Measurements from ENCODE around the gene THRAP3.

DNA sequence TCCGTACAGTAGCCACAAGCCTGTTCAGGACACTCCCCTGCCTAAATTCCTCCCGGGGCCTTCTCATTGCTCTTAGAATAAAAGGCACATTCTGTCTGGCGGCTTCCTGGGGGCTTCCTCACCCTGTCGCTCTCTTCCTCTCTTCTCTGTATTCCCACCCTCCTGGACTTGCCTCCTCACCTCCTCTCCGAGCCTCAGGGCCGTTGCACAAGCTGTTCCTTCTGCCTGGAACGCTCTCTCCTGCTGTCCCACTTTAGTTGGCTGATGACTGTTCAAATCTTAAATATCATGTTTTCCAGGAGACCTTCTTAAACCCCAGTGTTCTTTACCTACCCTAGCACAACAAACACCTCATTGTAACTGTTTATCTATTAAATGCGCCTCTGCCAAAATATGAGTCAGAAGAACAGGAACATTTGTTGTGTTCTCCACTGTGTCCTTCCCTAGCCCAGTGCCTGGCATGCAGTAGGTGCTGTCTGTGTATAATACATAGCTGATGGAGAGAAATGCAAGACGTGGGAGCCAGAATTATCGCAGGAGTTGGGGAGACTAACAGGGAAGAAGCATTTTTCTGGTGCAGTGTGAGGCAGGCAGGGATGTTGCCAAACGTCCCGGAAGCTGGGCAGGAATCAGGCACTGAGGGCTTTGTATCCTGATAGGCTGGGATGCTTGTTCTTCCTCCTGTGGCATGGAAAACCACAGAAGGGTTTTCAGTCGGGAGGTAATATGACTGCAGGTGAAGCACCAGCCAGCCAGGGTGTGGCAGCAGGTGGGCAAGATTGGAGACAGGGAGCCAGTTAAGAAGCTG is 24.1 kb upstream of the THRAP3 start:
- TF ChIP-seq, protein P1, sequence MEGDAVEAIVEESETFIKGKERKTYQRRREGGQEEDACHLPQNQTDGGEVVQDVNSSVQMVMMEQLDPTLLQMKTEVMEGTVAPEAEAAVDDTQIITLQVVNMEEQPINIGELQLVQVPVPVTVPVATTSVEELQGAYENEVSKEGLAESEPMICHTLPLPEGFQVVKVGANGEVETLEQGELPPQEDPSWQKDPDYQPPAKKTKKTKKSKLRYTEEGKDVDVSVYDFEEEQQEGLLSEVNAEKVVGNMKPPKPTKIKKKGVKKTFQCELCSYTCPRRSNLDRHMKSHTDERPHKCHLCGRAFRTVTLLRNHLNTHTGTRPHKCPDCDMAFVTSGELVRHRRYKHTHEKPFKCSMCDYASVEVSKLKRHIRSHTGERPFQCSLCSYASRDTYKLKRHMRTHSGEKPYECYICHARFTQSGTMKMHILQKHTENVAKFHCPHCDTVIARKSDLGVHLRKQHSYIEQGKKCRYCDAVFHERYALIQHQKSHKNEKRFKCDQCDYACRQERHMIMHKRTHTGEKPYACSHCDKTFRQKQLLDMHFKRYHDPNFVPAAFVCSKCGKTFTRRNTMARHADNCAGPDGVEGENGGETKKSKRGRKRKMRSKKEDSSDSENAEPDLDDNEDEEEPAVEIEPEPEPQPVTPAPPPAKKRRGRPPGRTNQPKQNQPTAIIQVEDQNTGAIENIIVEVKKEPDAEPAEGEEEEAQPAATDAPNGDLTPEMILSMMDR (IDR thresholded peaks at IDR 0.05) = no peak
- TF ChIP-seq POLR2AphosphoS5 (IDR thresholded peaks at IDR 0.05; ENCODE audit: low read depth, low read length) = no peak
- TF ChIP-seq SIN3A (IDR thresholded peaks at IDR 0.05; ENCODE audit: borderline replicate concordance, low read depth, low read length) = no peak
- TF ChIP-seq RAD21 (IDR thresholded peaks at IDR 0.05; ENCODE audit: low read length) = no peak
- TF ChIP-seq, protein P2, sequence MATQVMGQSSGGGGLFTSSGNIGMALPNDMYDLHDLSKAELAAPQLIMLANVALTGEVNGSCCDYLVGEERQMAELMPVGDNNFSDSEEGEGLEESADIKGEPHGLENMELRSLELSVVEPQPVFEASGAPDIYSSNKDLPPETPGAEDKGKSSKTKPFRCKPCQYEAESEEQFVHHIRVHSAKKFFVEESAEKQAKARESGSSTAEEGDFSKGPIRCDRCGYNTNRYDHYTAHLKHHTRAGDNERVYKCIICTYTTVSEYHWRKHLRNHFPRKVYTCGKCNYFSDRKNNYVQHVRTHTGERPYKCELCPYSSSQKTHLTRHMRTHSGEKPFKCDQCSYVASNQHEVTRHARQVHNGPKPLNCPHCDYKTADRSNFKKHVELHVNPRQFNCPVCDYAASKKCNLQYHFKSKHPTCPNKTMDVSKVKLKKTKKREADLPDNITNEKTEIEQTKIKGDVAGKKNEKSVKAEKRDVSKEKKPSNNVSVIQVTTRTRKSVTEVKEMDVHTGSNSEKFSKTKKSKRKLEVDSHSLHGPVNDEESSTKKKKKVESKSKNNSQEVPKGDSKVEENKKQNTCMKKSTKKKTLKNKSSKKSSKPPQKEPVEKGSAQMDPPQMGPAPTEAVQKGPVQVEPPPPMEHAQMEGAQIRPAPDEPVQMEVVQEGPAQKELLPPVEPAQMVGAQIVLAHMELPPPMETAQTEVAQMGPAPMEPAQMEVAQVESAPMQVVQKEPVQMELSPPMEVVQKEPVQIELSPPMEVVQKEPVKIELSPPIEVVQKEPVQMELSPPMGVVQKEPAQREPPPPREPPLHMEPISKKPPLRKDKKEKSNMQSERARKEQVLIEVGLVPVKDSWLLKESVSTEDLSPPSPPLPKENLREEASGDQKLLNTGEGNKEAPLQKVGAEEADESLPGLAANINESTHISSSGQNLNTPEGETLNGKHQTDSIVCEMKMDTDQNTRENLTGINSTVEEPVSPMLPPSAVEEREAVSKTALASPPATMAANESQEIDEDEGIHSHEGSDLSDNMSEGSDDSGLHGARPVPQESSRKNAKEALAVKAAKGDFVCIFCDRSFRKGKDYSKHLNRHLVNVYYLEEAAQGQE (IDR thresholded peaks at IDR 0.05; ENCODE audit: low read depth, low read length) = no peak
- no peak for TF ChIP-seq SMC3 (IDR thresholded peaks at IDR 0.05; ENCODE audit: low read depth, low read length)
- no peak for TF ChIP-seq YY1 (IDR thresholded peaks at IDR 0.05; ENCODE audit: low read depth)
- no peak for TF ChIP-seq MEF2A (IDR thresholded peaks at IDR 0.05; ENCODE audit: borderline replicate concordance, low read depth)
- no peak for TF ChIP-seq TCF12 (IDR thresholded peaks at IDR 0.05)
- TF ChIP-seq, protein P3, sequence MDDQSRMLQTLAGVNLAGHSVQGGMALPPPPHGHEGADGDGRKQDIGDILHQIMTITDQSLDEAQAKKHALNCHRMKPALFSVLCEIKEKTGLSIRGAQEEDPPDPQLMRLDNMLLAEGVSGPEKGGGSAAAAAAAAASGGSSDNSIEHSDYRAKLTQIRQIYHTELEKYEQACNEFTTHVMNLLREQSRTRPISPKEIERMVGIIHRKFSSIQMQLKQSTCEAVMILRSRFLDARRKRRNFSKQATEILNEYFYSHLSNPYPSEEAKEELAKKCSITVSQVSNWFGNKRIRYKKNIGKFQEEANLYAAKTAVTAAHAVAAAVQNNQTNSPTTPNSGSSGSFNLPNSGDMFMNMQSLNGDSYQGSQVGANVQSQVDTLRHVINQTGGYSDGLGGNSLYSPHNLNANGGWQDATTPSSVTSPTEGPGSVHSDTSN (IDR thresholded peaks at IDR 0.05) = no peak
- TF ChIP-seq, protein P4, sequence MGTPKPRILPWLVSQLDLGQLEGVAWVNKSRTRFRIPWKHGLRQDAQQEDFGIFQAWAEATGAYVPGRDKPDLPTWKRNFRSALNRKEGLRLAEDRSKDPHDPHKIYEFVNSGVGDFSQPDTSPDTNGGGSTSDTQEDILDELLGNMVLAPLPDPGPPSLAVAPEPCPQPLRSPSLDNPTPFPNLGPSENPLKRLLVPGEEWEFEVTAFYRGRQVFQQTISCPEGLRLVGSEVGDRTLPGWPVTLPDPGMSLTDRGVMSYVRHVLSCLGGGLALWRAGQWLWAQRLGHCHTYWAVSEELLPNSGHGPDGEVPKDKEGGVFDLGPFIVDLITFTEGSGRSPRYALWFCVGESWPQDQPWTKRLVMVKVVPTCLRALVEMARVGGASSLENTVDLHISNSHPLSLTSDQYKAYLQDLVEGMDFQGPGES (IDR thresholded peaks at IDR 0.05; ENCODE audit: low read depth, low read length) = no peak
- TF ChIP-seq, protein P5, sequence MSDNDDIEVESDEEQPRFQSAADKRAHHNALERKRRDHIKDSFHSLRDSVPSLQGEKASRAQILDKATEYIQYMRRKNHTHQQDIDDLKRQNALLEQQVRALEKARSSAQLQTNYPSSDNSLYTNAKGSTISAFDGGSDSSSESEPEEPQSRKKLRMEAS (IDR thresholded peaks at IDR 0.05; ENCODE audit: low read depth) = no peak
- TF ChIP-seq, protein P6, sequence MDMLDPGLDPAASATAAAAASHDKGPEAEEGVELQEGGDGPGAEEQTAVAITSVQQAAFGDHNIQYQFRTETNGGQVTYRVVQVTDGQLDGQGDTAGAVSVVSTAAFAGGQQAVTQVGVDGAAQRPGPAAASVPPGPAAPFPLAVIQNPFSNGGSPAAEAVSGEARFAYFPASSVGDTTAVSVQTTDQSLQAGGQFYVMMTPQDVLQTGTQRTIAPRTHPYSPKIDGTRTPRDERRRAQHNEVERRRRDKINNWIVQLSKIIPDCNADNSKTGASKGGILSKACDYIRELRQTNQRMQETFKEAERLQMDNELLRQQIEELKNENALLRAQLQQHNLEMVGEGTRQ (IDR thresholded peaks at IDR 0.05; ENCODE audit: borderline replicate concordance, low read depth, low read length) = no peak
